HPDE6-E6E7 (cell line): Measurements from ENCODE around the gene PAK1.

Source experiments
- DNase-seq: peaks from one replicate; pipeline ENCODE4 v3.0.0; 2011; ENCODE audit warnings: missing footprints; ENCODE audit errors: extremely low spot score

The PAK1 gene

GRCh38 chr11:77436969-77437368 lies 36.9 kb downstream of the PAK1 start:
- no peak for DNase-seq

GRCh38 chr11:77436506-77436905 lies 37.4 kb downstream of the PAK1 start:
- DNase-seq = no peak

- no peak for DNase-seq
These were observed 37.9 kb downstream of the PAK1 start for GRCh38 chr11:77435972-77436371.

GRCh38 chr11:77431813-77432212 lies 42.1 kb downstream of the PAK1 start:
- DNase-seq = no peak

GRCh38 chr11:77428598-77428997 lies 45.3 kb downstream of the PAK1 start:
- no peak for DNase-seq

GRCh38 chr11:77425346-77425745 lies 48.5 kb downstream of the PAK1 start:
- DNase-seq = no peak

- no peak for DNase-seq
These were observed 49.2 kb downstream of the PAK1 start for GRCh38 chr11:77424644-77425043.

GRCh38 chr11:77423624-77424023 lies 50.3 kb downstream of the PAK1 start:
- no peak for DNase-seq

GRCh38 chr11:77422687-77423086 lies 51.2 kb downstream of the PAK1 start:
- DNase-seq = no peak

GRCh38 chr11:77421041-77421723 lies 52.7 kb downstream of the PAK1 start:
- DNase-seq = no peak

- no peak for DNase-seq
These were observed 54.8 kb downstream of the PAK1 start for GRCh38 chr11:77418971-77419597.

GRCh38 chr11:77418155-77418970 lies 55.5 kb downstream of the PAK1 start:
- no peak for DNase-seq

GRCh38 chr11:77416357-77416756 lies 57.5 kb downstream of the PAK1 start:
- DNase-seq = no peak

GRCh38 chr11:77413850-77414460 lies 59.9 kb downstream of the PAK1 start:
- DNase-seq = no peak

- no peak for DNase-seq
These were observed 61.1 kb downstream of the PAK1 start for GRCh38 chr11:77412814-77413213.

GRCh38 chr11:77411717-77412441 lies 62.0 kb downstream of the PAK1 start:
- DNase-seq = peak; percentile 79

- DNase-seq = no peak
These were observed 62.7 kb downstream of the PAK1 start for GRCh38 chr11:77411137-77411707.

GRCh38 chr11:77410076-77410827 lies 63.6 kb downstream of the PAK1 start:
- no peak for DNase-seq

GRCh38 chr11:77409046-77409445 lies 64.8 kb downstream of the PAK1 start:
- no peak for DNase-seq

GRCh38 chr11:77407613-77408012 lies 66.3 kb downstream of the PAK1 start:
- DNase-seq = peak; percentile 52

GRCh38 chr11:77406396-77406795 lies 67.5 kb downstream of the PAK1 start:
- no peak for DNase-seq
